ENCODE results near the gene RC3H1. TPM values are rescaled to one million over a fixed set of nuclear protein-coding genes. Genes with fewer than 3 reads are reported as not detected.

Gene RC3H1
- total RNA-seq, 1 donor from 2014 or later, result 25.3 TPM

GRCh38 chr1:173925306-173926242 lies 96.6 kb downstream of the RC3H1 start:
- intact Hi-C loops (cut with DNase I), result no loop called here
- Histone ChIP-seq H3K27ac (no peak overlapping the region), H3K9me3 (no peaks in the 10 kb centered on the region), H3K27me3 (no peaks in the 10 kb centered on the region), H3K4me1 (no peaks in the 10 kb centered on the region), H3K4me3 (no peak overlapping the region), H3K36me3 (no peaks in the 10 kb centered on the region)
- no peak for DNase-seq (ENCODE audit: extremely low spot score in 2 of 2)
- TF ChIP-seq POLR2A (IDR thresholded peaks at IDR 0.05) (no peak), POLR2AphosphoS5 (IDR thresholded peaks at IDR 0.05; ENCODE audit: insufficient read depth in 1 of 2, low read depth in 1 of 2) (no peak)

GRCh38 chr1:173920861-173921260 lies 101.3 kb downstream of the RC3H1 start:
- Histone ChIP-seq H3K27me3 (no peaks in the 10 kb centered on the region), H3K36me3 (no peaks in the 10 kb centered on the region), H3K9me3 (no peaks in the 10 kb centered on the region), H3K27ac (no peak overlapping the region), H3K4me3 (no peak overlapping the region), H3K4me1 (no peaks in the 10 kb centered on the region)
- TF ChIP-seq POLR2AphosphoS5 (IDR thresholded peaks at IDR 0.05; ENCODE audit: insufficient read depth in 1 of 2, low read depth in 1 of 2) (no peak), POLR2A (IDR thresholded peaks at IDR 0.05) (no peak)
- TF ChIP-seq, protein P1, sequence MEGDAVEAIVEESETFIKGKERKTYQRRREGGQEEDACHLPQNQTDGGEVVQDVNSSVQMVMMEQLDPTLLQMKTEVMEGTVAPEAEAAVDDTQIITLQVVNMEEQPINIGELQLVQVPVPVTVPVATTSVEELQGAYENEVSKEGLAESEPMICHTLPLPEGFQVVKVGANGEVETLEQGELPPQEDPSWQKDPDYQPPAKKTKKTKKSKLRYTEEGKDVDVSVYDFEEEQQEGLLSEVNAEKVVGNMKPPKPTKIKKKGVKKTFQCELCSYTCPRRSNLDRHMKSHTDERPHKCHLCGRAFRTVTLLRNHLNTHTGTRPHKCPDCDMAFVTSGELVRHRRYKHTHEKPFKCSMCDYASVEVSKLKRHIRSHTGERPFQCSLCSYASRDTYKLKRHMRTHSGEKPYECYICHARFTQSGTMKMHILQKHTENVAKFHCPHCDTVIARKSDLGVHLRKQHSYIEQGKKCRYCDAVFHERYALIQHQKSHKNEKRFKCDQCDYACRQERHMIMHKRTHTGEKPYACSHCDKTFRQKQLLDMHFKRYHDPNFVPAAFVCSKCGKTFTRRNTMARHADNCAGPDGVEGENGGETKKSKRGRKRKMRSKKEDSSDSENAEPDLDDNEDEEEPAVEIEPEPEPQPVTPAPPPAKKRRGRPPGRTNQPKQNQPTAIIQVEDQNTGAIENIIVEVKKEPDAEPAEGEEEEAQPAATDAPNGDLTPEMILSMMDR (IDR thresholded peaks at IDR 0.05), result no peak
- no peak for DNase-seq (ENCODE audit: extremely low spot score in 2 of 2)
- intact Hi-C loops (cut with DNase I), result no loop called here

DNA sequence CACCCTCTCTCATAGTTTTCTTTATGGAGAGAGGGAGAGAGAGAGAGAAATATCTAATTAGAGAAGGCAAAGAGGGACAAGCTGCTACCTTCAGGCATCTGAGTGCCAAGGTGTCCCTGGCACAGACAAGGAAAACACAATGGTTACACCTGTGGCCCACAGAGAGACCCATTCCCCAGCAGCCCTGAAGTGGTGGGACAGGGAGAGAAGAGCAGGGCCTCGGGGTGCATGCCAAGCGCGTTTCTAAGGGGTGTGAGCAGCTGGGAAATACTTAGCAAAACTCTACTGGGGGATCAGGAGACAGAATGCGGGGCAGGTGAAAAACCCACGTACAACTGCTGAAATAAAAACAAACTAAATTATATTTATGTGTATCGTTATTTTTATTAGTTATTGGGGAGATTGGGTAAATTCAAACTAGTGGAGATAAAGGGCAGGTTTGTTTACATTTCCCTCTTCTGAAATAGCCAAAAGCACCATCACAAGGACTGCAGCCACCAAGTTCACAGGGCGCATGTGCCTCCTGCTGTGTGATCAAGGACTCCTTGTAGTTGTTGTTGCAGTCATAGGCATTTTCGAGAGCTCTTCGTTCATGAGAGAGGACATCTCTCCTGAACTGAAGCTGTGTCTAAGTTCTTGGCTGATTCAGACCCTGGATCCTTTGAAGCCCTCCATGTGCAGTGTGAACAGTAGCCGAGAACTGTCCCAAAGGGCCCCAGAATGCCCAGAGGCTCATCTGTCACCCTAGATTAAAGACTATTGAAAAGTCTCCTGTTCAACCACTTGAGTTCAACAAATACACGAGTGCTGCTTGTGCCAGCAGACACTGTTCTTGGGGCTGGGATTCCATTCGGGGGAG lies 104.3 kb downstream of the RC3H1 start:
- DNase-seq (ENCODE audit: extremely low spot score in 2 of 2), result no peak
- Histone ChIP-seq H3K4me3 (no peak overlapping the region), H3K36me3 (no peaks in the 10 kb centered on the region), H3K9me3 (no peaks in the 10 kb centered on the region), H3K27me3 (no peaks in the 10 kb centered on the region), H3K4me1 (no peaks in the 10 kb centered on the region), H3K27ac (no peak overlapping the region)
- intact Hi-C loops (cut with DNase I), result no loop called here
- TF ChIP-seq POLR2A (IDR thresholded peaks at IDR 0.05), result no peak
- no peak for TF ChIP-seq POLR2AphosphoS5 (IDR thresholded peaks at IDR 0.05; ENCODE audit: insufficient read depth in 1 of 2, low read depth in 1 of 2)
- TF ChIP-seq, protein P1 (IDR thresholded peaks at IDR 0.05), result no peak

DNA sequence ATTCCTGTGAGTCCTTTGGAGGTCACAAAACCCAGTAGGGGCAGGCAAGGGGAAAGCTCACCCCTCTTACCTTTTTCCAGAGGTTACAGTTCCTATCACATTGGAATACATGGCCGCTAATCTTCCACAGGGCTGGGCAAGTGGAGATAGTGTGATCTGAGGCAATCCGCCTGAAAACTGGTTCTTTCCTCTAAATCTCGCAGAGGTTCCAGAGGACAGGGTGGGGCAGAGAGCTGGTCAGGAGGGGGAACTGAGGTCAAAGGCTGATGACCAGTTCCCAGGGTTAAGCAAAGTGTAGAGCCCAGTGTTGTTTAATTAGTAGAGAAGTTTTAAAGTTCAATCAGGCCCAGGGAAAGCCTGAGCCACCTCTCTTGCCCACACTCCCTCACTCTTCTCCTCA lies 105.0 kb downstream of the RC3H1 start, which contains the start of gene SERPINC1:
Gene SERPINC1 (minus strand): TSS at position 179 of the 400 bp plus-strand sequence. CDS start 68 bp downstream, at position 111.
- H3K4me1 ChIP-seq, result no peaks in the 10 kb centered on the region
- H3K27ac ChIP-seq, result no peak within 1 kb of the TSS
- H3K4me3 ChIP-seq, result no peak within 1 kb of the TSS
- no peaks in the 10 kb centered on the region for H3K27me3 ChIP-seq
- DNase-seq (ENCODE audit: extremely low spot score in 2 of 2), result no peak
- H3K9me3 ChIP-seq, result no peaks in the 10 kb centered on the region
- no peak for TF ChIP-seq POLR2AphosphoS5 (IDR thresholded peaks at IDR 0.05; ENCODE audit: insufficient read depth in 1 of 2, low read depth in 1 of 2)
- TF ChIP-seq, protein P1 (IDR thresholded peaks at IDR 0.05), result no peak
- intact Hi-C loops (cut with DNase I), result no loop called here
- H3K36me3 ChIP-seq, result no peaks in the 10 kb centered on the region

DNA sequence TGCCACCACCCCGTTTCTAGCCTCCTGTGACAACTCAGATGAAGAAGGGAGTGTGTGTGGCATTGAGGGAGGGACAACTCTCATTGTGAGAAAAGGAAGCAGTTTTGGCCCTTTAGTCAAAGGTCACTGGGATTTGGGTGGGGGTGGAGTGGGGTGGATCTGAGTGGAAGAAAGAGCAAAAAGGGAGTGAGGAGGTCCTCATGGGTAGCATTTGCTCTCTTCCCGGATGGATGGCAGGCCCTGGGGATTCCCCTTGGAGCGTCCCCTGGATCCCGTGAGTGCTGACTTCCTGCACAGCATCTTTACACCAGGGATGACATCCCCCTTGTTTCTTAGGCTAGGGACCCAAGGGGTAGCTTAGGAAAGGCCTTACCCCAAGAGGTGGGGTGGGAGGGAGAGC lies 105.5 kb downstream of the RC3H1 start:
- no peak for TF ChIP-seq POLR2AphosphoS5 (IDR thresholded peaks at IDR 0.05; ENCODE audit: insufficient read depth in 1 of 2, low read depth in 1 of 2)
- TF ChIP-seq, protein P1 (IDR thresholded peaks at IDR 0.05), result no peak
- TF ChIP-seq POLR2A (IDR thresholded peaks at IDR 0.05), result no peak
- intact Hi-C loops (cut with DNase I), result no loop called here
- H3K9me3 ChIP-seq, result no peaks in the 10 kb centered on the region

More for the DNA sequence above, 105.5 kb downstream of the RC3H1 start:
- Histone ChIP-seq H3K4me3 (no peak overlapping the region), H3K4me1 (no peaks in the 10 kb centered on the region), H3K27ac (no peak overlapping the region), H3K36me3 (no peaks in the 10 kb centered on the region), H3K27me3 (no peaks in the 10 kb centered on the region)
- DNase-seq (ENCODE audit: extremely low spot score in 2 of 2), result no peak
